ENCODE measurements around the gene GTF2B.
"Not testable (repeated sequence)": the region's sequence is repeated elsewhere in the genome, so short reads cannot be mapped to it uniquely, and the experiment has no call there.

GTF2B gene

GRCh38 chr1:88930176-88930575, 38.8 kb upstream of the GTF2B start:
- not testable (repeated sequence) for H3K27ac ChIP-seq (ENCODE audit: low read depth, low read length); H2AK5ac ChIP-seq (ENCODE audit: low read length); H3K27me3 ChIP-seq (ENCODE audit: insufficient read depth, low read length, poor library complexity); H3K79me2 ChIP-seq (ENCODE audit: control insufficient read depth, insufficient read depth, low read length); H3K4me1 ChIP-seq (ENCODE audit: control insufficient read depth, low read depth, low read length); H3K4ac ChIP-seq (ENCODE audit: low read depth, low read length); H2BK120ac ChIP-seq (ENCODE audit: low read depth, low read length); H4K8ac ChIP-seq (ENCODE audit: low read depth, low read length); H3K36me3 ChIP-seq (ENCODE audit: control insufficient read depth, insufficient read depth, low read length); H3K9ac ChIP-seq (ENCODE audit: low read length); H4K5ac ChIP-seq (ENCODE audit: low read length); H3K79me1 ChIP-seq (ENCODE audit: low read length); H3K4me2 ChIP-seq (ENCODE audit: low read length); H2BK15ac ChIP-seq (replicated peaks; ENCODE audit: low read depth); H3K23ac ChIP-seq (ENCODE audit: low read length); H2BK5ac ChIP-seq (ENCODE audit: low read length); H3K56ac ChIP-seq (ENCODE audit: low read length); H3K4me3 ChIP-seq (ENCODE audit: low read length); H3K18ac ChIP-seq (ENCODE audit: low read length); DNase-seq
- no CpG with 5 or more reads among the region's 7 CpGs for WGBS (ENCODE audit: extremely low coverage, insufficient coverage, low lambda C conversion rate)

- Histone ChIP-seq H3K27ac (ENCODE audit: low read depth, low read length) (no peak overlapping the region), H3K4me1 (ENCODE audit: control insufficient read depth, low read depth, low read length) (no peaks in the 10 kb centered on the region), H3K79me2 (ENCODE audit: control insufficient read depth, insufficient read depth, low read length) (no peaks in the 10 kb centered on the region), H3K56ac (ENCODE audit: low read length) (no peak overlapping the region), H3K27me3 (ENCODE audit: insufficient read depth, low read length, poor library complexity) (no peaks in the 10 kb centered on the region), H3K36me3 (ENCODE audit: control insufficient read depth, insufficient read depth, low read length) (no peaks in the 10 kb centered on the region), H3K23ac (ENCODE audit: low read length) (no peak overlapping the region), H4K5ac (ENCODE audit: low read length) (no peak overlapping the region), H4K8ac (ENCODE audit: low read depth, low read length) (no peak overlapping the region), H2BK5ac (ENCODE audit: low read length) (no peak overlapping the region), H2BK15ac (replicated peaks; ENCODE audit: low read depth) (no peak overlapping the region), H2AK5ac (ENCODE audit: low read length) (no peak overlapping the region), H3K79me1 (ENCODE audit: low read length) (no peaks in the 10 kb centered on the region), H3K4me2 (ENCODE audit: low read length) (no peak overlapping the region), H2BK120ac (ENCODE audit: low read depth, low read length) (no peak overlapping the region), H3K4ac (ENCODE audit: low read depth, low read length) (no peak overlapping the region), H3K18ac (ENCODE audit: low read length) (no peak overlapping the region), H3K9ac (ENCODE audit: low read length) (no peak overlapping the region), H3K4me3 (ENCODE audit: low read length) (no peak overlapping the region)
- no CpG with 5 or more reads among the region's 2 CpGs for WGBS (ENCODE audit: extremely low coverage, insufficient coverage, low lambda C conversion rate)
- peak; percentile 11 for DNase-seq
Measured at GRCh38 chr1:88923224-88923623, 31.9 kb upstream of the GTF2B start.

GRCh38 chr1:88922214-88922613, 30.8 kb upstream of the GTF2B start:
- no peak overlapping the region for H4K5ac ChIP-seq (ENCODE audit: low read length)
- H2BK120ac ChIP-seq (ENCODE audit: low read depth, low read length): no peak overlapping the region
- no peaks in the 10 kb centered on the region for H3K27me3 ChIP-seq (ENCODE audit: insufficient read depth, low read length, poor library complexity)
- no peak overlapping the region for H2BK15ac ChIP-seq (replicated peaks; ENCODE audit: low read depth)
- no peaks in the 10 kb centered on the region for H3K4me1 ChIP-seq (ENCODE audit: control insufficient read depth, low read depth, low read length)
- H3K79me2 ChIP-seq (ENCODE audit: control insufficient read depth, insufficient read depth, low read length): no peaks in the 10 kb centered on the region
- WGBS (ENCODE audit: extremely low coverage, insufficient coverage, low lambda C conversion rate): no CpG with 5 or more reads among the region's 3 CpGs
- peak; percentile 39 for DNase-seq
- no peak overlapping the region for H2AK5ac ChIP-seq (ENCODE audit: low read length)
- no peak overlapping the region for H3K56ac ChIP-seq (ENCODE audit: low read length)
- H3K9ac ChIP-seq (ENCODE audit: low read length): no peak overlapping the region
- no peak overlapping the region for H3K27ac ChIP-seq (ENCODE audit: low read depth, low read length)
- H3K4me3 ChIP-seq (ENCODE audit: low read length): no peak overlapping the region
- no peaks in the 10 kb centered on the region for H3K79me1 ChIP-seq (ENCODE audit: low read length)
- no peak overlapping the region for H4K8ac ChIP-seq (ENCODE audit: low read depth, low read length)
- no peaks in the 10 kb centered on the region for H3K36me3 ChIP-seq (ENCODE audit: control insufficient read depth, insufficient read depth, low read length)
- no peak overlapping the region for H2BK5ac ChIP-seq (ENCODE audit: low read length)
- no peak overlapping the region for H3K4me2 ChIP-seq (ENCODE audit: low read length)
- no peak overlapping the region for H3K23ac ChIP-seq (ENCODE audit: low read length)
- H3K18ac ChIP-seq (ENCODE audit: low read length): no peak overlapping the region
- no peak overlapping the region for H3K4ac ChIP-seq (ENCODE audit: low read depth, low read length)

GRCh38 chr1:88920845-88921244, 29.5 kb upstream of the GTF2B start:
- no peak overlapping the region for H3K56ac ChIP-seq (ENCODE audit: low read length)
- no peak overlapping the region for H4K8ac ChIP-seq (ENCODE audit: low read depth, low read length)
- no peaks in the 10 kb centered on the region for H3K4me1 ChIP-seq (ENCODE audit: control insufficient read depth, low read depth, low read length)
- H3K4me3 ChIP-seq (ENCODE audit: low read length): no peak overlapping the region
- H3K4ac ChIP-seq (ENCODE audit: low read depth, low read length): no peak overlapping the region
- H4K5ac ChIP-seq (ENCODE audit: low read length): no peak overlapping the region
- H2BK5ac ChIP-seq (ENCODE audit: low read length): no peak overlapping the region
- H3K79me2 ChIP-seq (ENCODE audit: control insufficient read depth, insufficient read depth, low read length): no peaks in the 10 kb centered on the region
- H3K23ac ChIP-seq (ENCODE audit: low read length): no peak overlapping the region
- no peak overlapping the region for H2AK5ac ChIP-seq (ENCODE audit: low read length)
- no peaks in the 10 kb centered on the region for H3K36me3 ChIP-seq (ENCODE audit: control insufficient read depth, insufficient read depth, low read length)
- H3K18ac ChIP-seq (ENCODE audit: low read length): no peak overlapping the region
- H3K4me2 ChIP-seq (ENCODE audit: low read length): no peak overlapping the region
- no peak for DNase-seq
- H3K9ac ChIP-seq (ENCODE audit: low read length): no peak overlapping the region
- H2BK120ac ChIP-seq (ENCODE audit: low read depth, low read length): no peak overlapping the region
- WGBS (ENCODE audit: extremely low coverage, insufficient coverage, low lambda C conversion rate): no CpG with 5 or more reads among the region's 1 CpG
- no peak overlapping the region for H2BK15ac ChIP-seq (replicated peaks; ENCODE audit: low read depth)
- H3K79me1 ChIP-seq (ENCODE audit: low read length): no peaks in the 10 kb centered on the region
- H3K27ac ChIP-seq (ENCODE audit: low read depth, low read length): no peak overlapping the region
- no peaks in the 10 kb centered on the region for H3K27me3 ChIP-seq (ENCODE audit: insufficient read depth, low read length, poor library complexity)

- no peak overlapping the region for H3K27ac ChIP-seq (ENCODE audit: low read depth, low read length)
- H3K27me3 ChIP-seq (ENCODE audit: insufficient read depth, low read length, poor library complexity): no peaks in the 10 kb centered on the region
- no peaks in the 10 kb centered on the region for H3K36me3 ChIP-seq (ENCODE audit: control insufficient read depth, insufficient read depth, low read length)
- no peak overlapping the region for H2AK5ac ChIP-seq (ENCODE audit: low read length)
- H3K56ac ChIP-seq (ENCODE audit: low read length): no peak overlapping the region
- H2BK15ac ChIP-seq (replicated peaks; ENCODE audit: low read depth): no peak overlapping the region
- H4K8ac ChIP-seq (ENCODE audit: low read depth, low read length): no peak overlapping the region
- no peak overlapping the region for H2BK5ac ChIP-seq (ENCODE audit: low read length)
- H3K4ac ChIP-seq (ENCODE audit: low read depth, low read length): no peak overlapping the region
- no peaks in the 10 kb centered on the region for H3K79me2 ChIP-seq (ENCODE audit: control insufficient read depth, insufficient read depth, low read length)
- no peaks in the 10 kb centered on the region for H3K4me1 ChIP-seq (ENCODE audit: control insufficient read depth, low read depth, low read length)
- DNase-seq: no peak
- no peak overlapping the region for H2BK120ac ChIP-seq (ENCODE audit: low read depth, low read length)
- no peak overlapping the region for H3K4me3 ChIP-seq (ENCODE audit: low read length)
- H3K23ac ChIP-seq (ENCODE audit: low read length): no peak overlapping the region
- H3K4me2 ChIP-seq (ENCODE audit: low read length): no peak overlapping the region
- H3K18ac ChIP-seq (ENCODE audit: low read length): no peak overlapping the region
- no peaks in the 10 kb centered on the region for H3K79me1 ChIP-seq (ENCODE audit: low read length)
- no peak overlapping the region for H3K9ac ChIP-seq (ENCODE audit: low read length)
- H4K5ac ChIP-seq (ENCODE audit: low read length): no peak overlapping the region
- no CpG with 5 or more reads among the region's 3 CpGs for WGBS (ENCODE audit: extremely low coverage, insufficient coverage, low lambda C conversion rate)
Measured at GRCh38 chr1:88917321-88918025, 26.1 kb upstream of the GTF2B start.

- DNase-seq: no peak
- H3K23ac ChIP-seq (ENCODE audit: low read length): no peak overlapping the region
- no peak overlapping the region for H4K8ac ChIP-seq (ENCODE audit: low read depth, low read length)
Measured at GRCh38 chr1:88916883-88917282, 25.5 kb upstream of the GTF2B start.

More at GRCh38 chr1:88916883-88917282, 25.5 kb upstream of the GTF2B start:
- no peak overlapping the region for H2BK15ac ChIP-seq (replicated peaks; ENCODE audit: low read depth)
- H3K79me2 ChIP-seq (ENCODE audit: control insufficient read depth, insufficient read depth, low read length): no peaks in the 10 kb centered on the region
- H2BK120ac ChIP-seq (ENCODE audit: low read depth, low read length): no peak overlapping the region
- H3K27me3 ChIP-seq (ENCODE audit: insufficient read depth, low read length, poor library complexity): no peaks in the 10 kb centered on the region
- H4K5ac ChIP-seq (ENCODE audit: low read length): no peak overlapping the region
- no peak overlapping the region for H2BK5ac ChIP-seq (ENCODE audit: low read length)
- H3K56ac ChIP-seq (ENCODE audit: low read length): no peak overlapping the region
- H3K4me3 ChIP-seq (ENCODE audit: low read length): no peak overlapping the region
- H3K4me1 ChIP-seq (ENCODE audit: control insufficient read depth, low read depth, low read length): no peaks in the 10 kb centered on the region
- WGBS (ENCODE audit: extremely low coverage, insufficient coverage, low lambda C conversion rate): no CpG with 5 or more reads among the region's 1 CpG
- no peak overlapping the region for H2AK5ac ChIP-seq (ENCODE audit: low read length)
- H3K27ac ChIP-seq (ENCODE audit: low read depth, low read length): no peak overlapping the region
- H3K18ac ChIP-seq (ENCODE audit: low read length): no peak overlapping the region
- H3K4me2 ChIP-seq (ENCODE audit: low read length): no peak overlapping the region
- H3K9ac ChIP-seq (ENCODE audit: low read length): no peak overlapping the region
- H3K36me3 ChIP-seq (ENCODE audit: control insufficient read depth, insufficient read depth, low read length): no peaks in the 10 kb centered on the region
- H3K79me1 ChIP-seq (ENCODE audit: low read length): no peaks in the 10 kb centered on the region
- H3K4ac ChIP-seq (ENCODE audit: low read depth, low read length): no peak overlapping the region

Data from mesendoderm (in vitro differentiated cells).